Dermis lymphatic vessel endothelial cell (primary cell): ENCODE results near the gene TFEC. TPM values are rescaled to one million over a fixed set of nuclear protein-coding genes. Genes with fewer than 3 reads are reported as not detected.

Source experiments
- total RNA-seq: library from RNA; depleted of rRNA; stranded (reverse); fragments of >200 nt; gene quantifications from 2 replicates; pipeline ENCODE4 v1.2.1, GENCODE V29; 2014

Gene TFEC, protein sequence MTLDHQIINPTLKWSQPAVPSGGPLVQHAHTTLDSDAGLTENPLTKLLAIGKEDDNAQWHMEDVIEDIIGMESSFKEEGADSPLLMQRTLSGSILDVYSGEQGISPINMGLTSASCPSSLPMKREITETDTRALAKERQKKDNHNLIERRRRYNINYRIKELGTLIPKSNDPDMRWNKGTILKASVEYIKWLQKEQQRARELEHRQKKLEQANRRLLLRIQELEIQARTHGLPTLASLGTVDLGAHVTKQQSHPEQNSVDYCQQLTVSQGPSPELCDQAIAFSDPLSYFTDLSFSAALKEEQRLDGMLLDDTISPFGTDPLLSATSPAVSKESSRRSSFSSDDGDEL
- 0.09 and 0.22 TPM in 2 replicates for total RNA-seq

GRCh38 chr7:116030651-116031276 lies at the start of gene TFEC:
Gene TFEC (minus strand): TSS chr7:116030763. CDS start chr7:115984441, 46,322 bp downstream.

Other genes starting within 250 kb of the TFEC start
- gene TES, start 179.8 kb upstream of the TFEC start, total RNA-seq, result 79.3 and 109 TPM in 2 replicates